Liver (tissue), 9 donors: ENCODE data around the gene PEAK1. TPM values are rescaled to one million over a fixed set of nuclear protein-coding genes. Genes with fewer than 3 reads are reported as not detected.

ENCODE experiments used
- DNase-seq: peaks from one replicate; pipeline ENCODE4 v3.0.0-alpha.2; 2017; ENCODE audit warnings: low spot score
- H3K27ac ChIP-seq, 2 donors: one replicate each; pipeline ENCODE4 v1.7.0; 2013; ENCODE audit warnings: inconsistent platforms in 2 of 2, low read length in 2 of 2, control low read depth in 1 of 2, low read depth in 1 of 2, mild to moderate bottlenecking in 1 of 2
- H3K27me3 ChIP-seq, 4 donors: one replicate each; pipeline versions ENCODE4 v1.6.1 to v1.7.0; 2013; ENCODE audit warnings: low read length in 3 of 4, inconsistent platforms in 1 of 4, mild to moderate bottlenecking in 1 of 4, moderate library complexity in 1 of 4; ENCODE audit not compliant: control insufficient read depth in 4 of 4, insufficient read depth in 4 of 4
- H3K36me3 ChIP-seq, 4 donors: one replicate each; pipeline versions ENCODE4 v1.6.1 to v1.7.0; 2013; ENCODE audit warnings: low read length in 3 of 4, mild to moderate bottlenecking in 3 of 4, low read depth in 1 of 4, moderate library complexity in 1 of 4; ENCODE audit not compliant: control insufficient read depth in 4 of 4, insufficient read depth in 3 of 4
- H3K4me1 ChIP-seq, 4 donors: one replicate each; pipeline versions ENCODE4 v1.6.1 to v1.7.0; 2013; ENCODE audit warnings: low read length in 3 of 4, mild to moderate bottlenecking in 3 of 4, moderate library complexity in 1 of 4; ENCODE audit not compliant: control insufficient read depth in 4 of 4, insufficient read depth in 4 of 4
- H3K4me3 ChIP-seq, 3 donors: one replicate each; pipeline versions ENCODE4 v1.6.1 to v1.7.0; 2013; ENCODE audit warnings: low read length in 3 of 3, control low read depth in 1 of 3, low read depth in 1 of 3, mild to moderate bottlenecking in 1 of 3
- H3K9ac ChIP-seq, 2 donors: one replicate each; pipeline ENCODE4 v1.7.0; 2013; ENCODE audit warnings: low read length in 2 of 2, mild to moderate bottlenecking in 2 of 2, moderate library complexity in 2 of 2, control low read depth in 1 of 2, low read depth in 1 of 2
- H3K9me3 ChIP-seq, 4 donors: one replicate each; pipeline versions ENCODE4 v1.6.1 to v1.7.0; 2013; ENCODE audit warnings: low read length in 3 of 4; ENCODE audit not compliant: control insufficient read depth in 4 of 4
- EGR1 ChIP-seq, 2 donors: IDR thresholded peaks; 2 replicates each; pipeline ENCODE4 v1.6.1; 2016 to 2018; ENCODE audit warnings: antibody characterized with exemption in 2 of 2, low read depth in 2 of 2
- FOXA2 ChIP-seq: IDR thresholded peaks from 2 replicates; pipeline ENCODE4 v1.6.1; 2016; ENCODE audit warnings: antibody characterized with exemption
- GABPA ChIP-seq, 2 donors: IDR thresholded peaks in 1 of 2; conservative IDR thresholded peaks in 1 of 2; 2 replicates each; pipeline ENCODE4 v1.6.1; 2016; ENCODE audit warnings: antibody characterized with exemption in 2 of 2, mild to moderate bottlenecking in 1 of 2, moderate library complexity in 1 of 2
- HNF4A ChIP-seq, 2 donors: conservative IDR thresholded peaks; 2 replicates each; pipeline ENCODE4 v1.6.1; 2016; ENCODE audit warnings: antibody characterized with exemption in 2 of 2, mild to moderate bottlenecking in 2 of 2
- HNF4G ChIP-seq: IDR thresholded peaks from 2 replicates; pipeline ENCODE4 v1.6.1; 2016; ENCODE audit warnings: antibody characterized with exemption
- JUND ChIP-seq, 2 donors: IDR thresholded peaks; 2 replicates each; pipeline ENCODE4 v1.6.1; 2016; ENCODE audit warnings: antibody characterized with exemption in 2 of 2
- NR2F2 ChIP-seq: IDR thresholded peaks from 2 replicates; pipeline ENCODE4 v1.6.1; 2016; ENCODE audit warnings: antibody characterized with exemption
- RAD21 ChIP-seq, 2 donors: IDR thresholded peaks; 2 replicates each; pipeline ENCODE4 v1.6.1; 2016; ENCODE audit warnings: antibody characterized with exemption in 2 of 2, mild to moderate bottlenecking in 2 of 2
- RXRA ChIP-seq, 2 donors: IDR thresholded peaks; 2 replicates each; pipeline ENCODE4 v1.6.1; 2017 to 2018; ENCODE audit warnings: antibody characterized with exemption in 2 of 2, mild to moderate bottlenecking in 1 of 2
- SP1 ChIP-seq: IDR thresholded peaks from 2 replicates; pipeline ENCODE4 v1.6.1; 2018; ENCODE audit warnings: antibody characterized with exemption, mild to moderate bottlenecking
- WGBS: extraction: QIAGEN DNeasy Blood & Tissue Kit; methylation state at CpG from one replicate; pipeline ENCODE4 v1.1.7; 2013; 5-methylcytosine and 5-hydroxymethylcytosine counted together
- polyA plus RNA-seq, 2 donors: library from polyadenylated mRNA; stranded (reverse) in 1 of 2; unstranded in 1 of 2; fragments of 200-250 nt in 1 of 2; fragments of >200 nt in 1 of 2; fragmentation: Nextera tagmentation in 1 of 2; extraction: Ambion mirVana in 1 of 2; gene quantifications; one replicate each; pipeline versions ENCODE4 v1.2.1 to v1.2.3, GENCODE V29; 2013 to 2015
- total RNA-seq, 2 donors: library from RNA; depleted of rRNA; stranded (reverse); fragments of >200 nt; gene quantifications; one replicate each; pipeline ENCODE4 v1.2.3, GENCODE V29; 2014
- TF ChIP-seq, protein P1 (sequence below): IDR thresholded peaks from 2 replicates; pipeline ENCODE4 v1.6.1; 2016; ENCODE audit warnings: antibody characterized with exemption
- TF ChIP-seq, protein P2 (sequence below): IDR thresholded peaks from 2 replicates; pipeline ENCODE4 v1.6.1; 2016; ENCODE audit warnings: antibody characterized with exemption
- TF ChIP-seq, protein P3 (sequence below): fragments of 150-350 bp; IDR thresholded peaks from 2 replicates; pipeline ENCODE4 v1.5.1; 2017; ENCODE audit warnings: improper control_type of control experiment, low read depth, low read length; ENCODE audit not compliant: missing input control
- TF ChIP-seq, protein P4 (sequence below): IDR thresholded peaks from 2 replicates; pipeline ENCODE4 v1.6.1; 2016; ENCODE audit warnings: antibody characterized with exemption, mild to moderate bottlenecking
- TF ChIP-seq, protein P5 (sequence below): IDR thresholded peaks from 2 replicates; pipeline ENCODE4 v1.6.1; 2016; ENCODE audit warnings: antibody characterized with exemption
- donor health status: healthy.
- donor health status: healthy.
- donor health status: healthy.
- donor health status: healthy.
- donor health status: healthy.

PEAK1 gene
- total and polyA plus RNA-seq, 4 donors = 1.8 to 14.9 (median 5.8) TPM

DNA sequence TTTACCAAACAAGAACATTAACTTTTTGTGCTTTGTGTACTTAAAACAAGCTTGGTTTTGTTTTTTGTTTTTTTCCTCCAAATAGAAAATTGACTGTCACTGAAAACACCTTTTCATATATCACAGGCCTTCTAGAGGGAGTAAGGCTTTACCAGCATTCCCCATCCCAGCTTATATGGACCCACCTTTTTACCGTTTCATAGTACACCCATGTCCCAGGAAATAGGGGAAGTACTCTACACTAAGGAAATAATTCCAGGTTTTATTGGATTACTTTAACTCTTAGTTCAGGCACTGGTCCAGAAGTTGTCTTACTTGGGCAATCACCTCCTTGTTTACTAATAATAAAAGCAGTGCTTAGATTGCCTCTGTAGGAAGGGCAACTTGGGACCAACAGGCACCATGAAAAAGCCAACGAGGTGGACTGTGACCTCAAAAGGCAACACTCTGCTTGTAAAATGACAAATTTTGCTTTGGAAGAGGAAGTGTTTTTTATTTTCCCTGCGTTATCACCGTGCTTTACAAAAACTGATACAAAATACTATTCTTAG is 27.0 kb upstream of the PEAK1 start:
- no peak overlapping the region for H3K27ac ChIP-seq
- no peaks in the 10 kb centered on the region for H3K9me3 ChIP-seq
- H3K4me1 ChIP-seq = peaks cover 0 to 5% (median 2%) of the 10 kb centered on the region in 4 donors
- WGBS = 57% methylated on average over 4 of the region's 4 CpGs
- H3K4me3 ChIP-seq = no peak overlapping the region
- no peaks in the 10 kb centered on the region for H3K36me3 ChIP-seq
- DNase-seq = no peak
- no peak for TF ChIP-seq FOXA2
- no peak for TF ChIP-seq SP1
- peak in 1 of 2 donors; percentile 14 for TF ChIP-seq HNF4A (conservative IDR thresholded peaks at IDR 0.05)
- H3K27me3 ChIP-seq = no peaks in the 10 kb centered on the region
- H3K9ac ChIP-seq = no peak overlapping the region

DNA sequence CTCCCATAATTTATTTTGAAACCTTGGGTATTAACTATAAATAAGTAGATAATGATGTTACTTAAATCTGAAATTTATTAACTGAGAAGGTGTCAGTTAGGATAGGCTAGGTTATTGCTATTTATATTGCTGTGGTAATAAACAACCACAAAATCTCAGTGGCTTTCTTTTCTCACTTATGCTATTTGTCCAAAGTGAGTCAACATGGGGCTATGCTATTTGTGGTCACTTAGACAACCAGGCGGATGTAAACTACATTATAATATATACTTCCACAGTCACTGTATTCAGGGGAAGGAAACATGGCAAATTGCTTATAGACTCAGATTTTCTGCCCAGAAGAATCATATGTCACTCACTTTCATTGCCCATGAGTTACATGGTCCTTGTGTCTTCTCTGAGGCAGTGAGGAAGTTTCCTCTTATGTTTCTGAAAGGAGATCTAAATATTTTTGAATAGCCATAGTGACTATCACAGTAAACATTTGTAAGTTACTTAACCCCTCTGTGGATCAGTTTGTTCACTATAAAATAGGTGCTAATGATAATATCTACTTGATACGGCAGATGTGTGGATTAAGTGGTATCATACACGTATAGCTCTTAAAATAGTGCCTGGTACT is 20.6 kb upstream of the PEAK1 start:
- no peaks in the 10 kb centered on the region for H3K27me3 ChIP-seq
- no peak overlapping the region for H3K27ac ChIP-seq
- DNase-seq = no peak
- peaks cover 0 to 5% (median 3%) of the 10 kb centered on the region in 4 donors for H3K4me1 ChIP-seq
- H3K9ac ChIP-seq = no peak overlapping the region
- H3K9me3 ChIP-seq = no peaks in the 10 kb centered on the region
- 88% methylated on average over 3 of the region's 3 CpGs for WGBS
- TF ChIP-seq NR2F2 (no peak), GABPA (IDR thresholded peaks at IDR 0.05 in 1 of 2, conservative IDR thresholded peaks at IDR 0.05 in 1 of 2) (no peak), JUND (IDR thresholded peaks at IDR 0.05) (no peak), RAD21 (IDR thresholded peaks at IDR 0.05) (no peak), RXRA (IDR thresholded peaks at IDR 0.05) (no peak), EGR1 (IDR thresholded peaks at IDR 0.05; ENCODE audit: low read depth in 2 of 2) (no peak), HNF4G (no peak)
- TF ChIP-seq, protein P1, sequence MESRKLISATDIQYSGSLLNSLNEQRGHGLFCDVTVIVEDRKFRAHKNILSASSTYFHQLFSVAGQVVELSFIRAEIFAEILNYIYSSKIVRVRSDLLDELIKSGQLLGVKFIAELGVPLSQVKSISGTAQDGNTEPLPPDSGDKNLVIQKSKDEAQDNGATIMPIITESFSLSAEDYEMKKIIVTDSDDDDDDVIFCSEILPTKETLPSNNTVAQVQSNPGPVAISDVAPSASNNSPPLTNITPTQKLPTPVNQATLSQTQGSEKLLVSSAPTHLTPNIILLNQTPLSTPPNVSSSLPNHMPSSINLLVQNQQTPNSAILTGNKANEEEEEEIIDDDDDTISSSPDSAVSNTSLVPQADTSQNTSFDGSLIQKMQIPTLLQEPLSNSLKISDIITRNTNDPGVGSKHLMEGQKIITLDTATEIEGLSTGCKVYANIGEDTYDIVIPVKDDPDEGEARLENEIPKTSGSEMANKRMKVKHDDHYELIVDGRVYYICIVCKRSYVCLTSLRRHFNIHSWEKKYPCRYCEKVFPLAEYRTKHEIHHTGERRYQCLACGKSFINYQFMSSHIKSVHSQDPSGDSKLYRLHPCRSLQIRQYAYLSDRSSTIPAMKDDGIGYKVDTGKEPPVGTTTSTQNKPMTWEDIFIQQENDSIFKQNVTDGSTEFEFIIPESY = no peak
- TF ChIP-seq, protein P2, sequence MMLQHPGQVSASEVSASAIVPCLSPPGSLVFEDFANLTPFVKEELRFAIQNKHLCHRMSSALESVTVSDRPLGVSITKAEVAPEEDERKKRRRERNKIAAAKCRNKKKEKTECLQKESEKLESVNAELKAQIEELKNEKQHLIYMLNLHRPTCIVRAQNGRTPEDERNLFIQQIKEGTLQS = no peak
- TF ChIP-seq, protein P3, sequence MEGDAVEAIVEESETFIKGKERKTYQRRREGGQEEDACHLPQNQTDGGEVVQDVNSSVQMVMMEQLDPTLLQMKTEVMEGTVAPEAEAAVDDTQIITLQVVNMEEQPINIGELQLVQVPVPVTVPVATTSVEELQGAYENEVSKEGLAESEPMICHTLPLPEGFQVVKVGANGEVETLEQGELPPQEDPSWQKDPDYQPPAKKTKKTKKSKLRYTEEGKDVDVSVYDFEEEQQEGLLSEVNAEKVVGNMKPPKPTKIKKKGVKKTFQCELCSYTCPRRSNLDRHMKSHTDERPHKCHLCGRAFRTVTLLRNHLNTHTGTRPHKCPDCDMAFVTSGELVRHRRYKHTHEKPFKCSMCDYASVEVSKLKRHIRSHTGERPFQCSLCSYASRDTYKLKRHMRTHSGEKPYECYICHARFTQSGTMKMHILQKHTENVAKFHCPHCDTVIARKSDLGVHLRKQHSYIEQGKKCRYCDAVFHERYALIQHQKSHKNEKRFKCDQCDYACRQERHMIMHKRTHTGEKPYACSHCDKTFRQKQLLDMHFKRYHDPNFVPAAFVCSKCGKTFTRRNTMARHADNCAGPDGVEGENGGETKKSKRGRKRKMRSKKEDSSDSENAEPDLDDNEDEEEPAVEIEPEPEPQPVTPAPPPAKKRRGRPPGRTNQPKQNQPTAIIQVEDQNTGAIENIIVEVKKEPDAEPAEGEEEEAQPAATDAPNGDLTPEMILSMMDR = no peak
- TF ChIP-seq, protein P4, sequence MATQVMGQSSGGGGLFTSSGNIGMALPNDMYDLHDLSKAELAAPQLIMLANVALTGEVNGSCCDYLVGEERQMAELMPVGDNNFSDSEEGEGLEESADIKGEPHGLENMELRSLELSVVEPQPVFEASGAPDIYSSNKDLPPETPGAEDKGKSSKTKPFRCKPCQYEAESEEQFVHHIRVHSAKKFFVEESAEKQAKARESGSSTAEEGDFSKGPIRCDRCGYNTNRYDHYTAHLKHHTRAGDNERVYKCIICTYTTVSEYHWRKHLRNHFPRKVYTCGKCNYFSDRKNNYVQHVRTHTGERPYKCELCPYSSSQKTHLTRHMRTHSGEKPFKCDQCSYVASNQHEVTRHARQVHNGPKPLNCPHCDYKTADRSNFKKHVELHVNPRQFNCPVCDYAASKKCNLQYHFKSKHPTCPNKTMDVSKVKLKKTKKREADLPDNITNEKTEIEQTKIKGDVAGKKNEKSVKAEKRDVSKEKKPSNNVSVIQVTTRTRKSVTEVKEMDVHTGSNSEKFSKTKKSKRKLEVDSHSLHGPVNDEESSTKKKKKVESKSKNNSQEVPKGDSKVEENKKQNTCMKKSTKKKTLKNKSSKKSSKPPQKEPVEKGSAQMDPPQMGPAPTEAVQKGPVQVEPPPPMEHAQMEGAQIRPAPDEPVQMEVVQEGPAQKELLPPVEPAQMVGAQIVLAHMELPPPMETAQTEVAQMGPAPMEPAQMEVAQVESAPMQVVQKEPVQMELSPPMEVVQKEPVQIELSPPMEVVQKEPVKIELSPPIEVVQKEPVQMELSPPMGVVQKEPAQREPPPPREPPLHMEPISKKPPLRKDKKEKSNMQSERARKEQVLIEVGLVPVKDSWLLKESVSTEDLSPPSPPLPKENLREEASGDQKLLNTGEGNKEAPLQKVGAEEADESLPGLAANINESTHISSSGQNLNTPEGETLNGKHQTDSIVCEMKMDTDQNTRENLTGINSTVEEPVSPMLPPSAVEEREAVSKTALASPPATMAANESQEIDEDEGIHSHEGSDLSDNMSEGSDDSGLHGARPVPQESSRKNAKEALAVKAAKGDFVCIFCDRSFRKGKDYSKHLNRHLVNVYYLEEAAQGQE = no peak
- TF ChIP-seq, protein P5, sequence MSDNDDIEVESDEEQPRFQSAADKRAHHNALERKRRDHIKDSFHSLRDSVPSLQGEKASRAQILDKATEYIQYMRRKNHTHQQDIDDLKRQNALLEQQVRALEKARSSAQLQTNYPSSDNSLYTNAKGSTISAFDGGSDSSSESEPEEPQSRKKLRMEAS = no peak
- H3K4me3 ChIP-seq = no peak overlapping the region
- peaks cover 0 to 2% (median 0%) of the 10 kb centered on the region in 4 donors for H3K36me3 ChIP-seq
